NCI-H2227 (cell line): ENCODE measurements around the gene DENND1A.
A peak's percentile ranks its signal among the peaks of the same experiment; 100 is the strongest.
"Not testable (repeated sequence)": the region's sequence is repeated elsewhere in the genome, so short reads cannot be mapped to it uniquely, and the experiment has no call there.

Experiments
- DNase-seq: peaks from one replicate; lab custom pipeline; 2025; ENCODE audit not compliant: unreplicated experiment; lab: John Stamatoyannopoulos, UW

The DENND1A gene

DNA sequence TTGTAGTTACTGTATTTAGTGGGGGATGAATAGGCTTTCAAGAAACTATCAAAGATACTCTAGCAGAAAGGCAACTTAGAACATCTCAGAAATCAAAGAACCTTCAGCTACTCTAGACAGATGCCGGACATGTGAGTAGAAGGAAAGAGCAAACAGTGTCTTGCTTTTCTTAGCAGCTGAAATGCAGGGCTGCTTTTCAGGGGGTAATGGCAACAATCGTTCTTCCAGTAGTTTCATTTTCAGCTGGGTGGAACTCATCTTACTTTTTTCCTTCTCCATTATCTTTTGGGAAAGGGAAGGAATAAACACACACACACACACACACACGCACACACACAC is 292.4 kb downstream of the DENND1A start:
- DNase-seq: no peak

DNA sequence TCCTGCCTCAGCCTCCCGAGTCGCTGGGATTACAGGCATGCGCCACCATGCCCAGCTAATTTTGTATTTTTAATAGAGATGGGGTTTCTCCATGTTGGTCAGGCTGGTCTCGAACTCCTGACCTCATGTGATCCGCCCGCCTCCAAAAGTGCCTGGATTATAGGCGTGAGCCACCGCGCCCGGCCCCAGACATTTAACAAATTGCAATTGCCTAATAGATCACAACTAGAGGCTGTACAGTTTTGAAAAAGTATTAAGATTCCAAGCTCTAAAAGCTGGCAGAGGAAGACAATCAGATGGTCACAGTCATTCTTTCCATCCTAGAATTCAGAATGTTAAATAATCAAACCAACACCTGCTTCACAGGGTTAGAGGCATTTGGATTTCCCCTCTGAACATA is 293.1 kb downstream of the DENND1A start:
- not testable (repeated sequence) for DNase-seq

DNA sequence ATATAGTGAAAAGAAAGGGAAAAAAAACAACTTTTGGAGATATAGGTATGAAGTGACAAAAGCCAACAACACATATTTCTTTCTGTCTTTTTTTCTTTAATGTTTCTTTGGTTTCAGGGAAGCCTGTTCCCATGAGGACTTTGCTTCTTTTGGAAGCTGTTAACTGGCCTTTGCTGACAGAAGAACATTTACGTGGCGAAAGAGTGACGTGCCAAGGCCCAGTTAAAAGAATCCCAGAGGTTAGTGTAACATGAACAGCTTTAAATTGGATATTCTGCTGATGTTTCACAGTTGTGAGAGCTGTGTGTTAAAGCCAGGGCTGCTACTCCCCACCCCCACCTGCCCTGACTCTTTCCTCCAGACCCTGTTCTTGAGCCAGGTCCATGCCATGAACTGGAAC is 298.1 kb downstream of the DENND1A start:
- no peak for DNase-seq

DNA sequence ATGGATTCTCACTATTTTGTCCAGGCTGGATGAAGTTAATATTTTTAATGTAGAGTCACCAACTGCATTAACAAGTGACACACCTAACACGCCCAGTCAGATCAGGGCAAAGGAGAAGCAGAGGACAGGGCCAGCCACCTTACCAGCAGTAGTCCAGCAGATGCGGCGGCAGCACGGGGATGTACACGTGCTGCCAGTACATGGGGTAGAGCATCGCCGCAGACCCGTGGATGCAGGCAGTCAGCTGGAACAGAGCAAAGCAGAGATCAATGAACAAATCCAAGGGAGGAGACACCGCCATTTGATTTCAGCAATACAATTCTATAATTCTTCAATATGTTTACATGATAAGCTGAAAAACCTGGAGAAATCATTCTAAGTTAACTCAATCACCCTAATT is 299.7 kb downstream of the DENND1A start:
- DNase-seq: no peak

DNA sequence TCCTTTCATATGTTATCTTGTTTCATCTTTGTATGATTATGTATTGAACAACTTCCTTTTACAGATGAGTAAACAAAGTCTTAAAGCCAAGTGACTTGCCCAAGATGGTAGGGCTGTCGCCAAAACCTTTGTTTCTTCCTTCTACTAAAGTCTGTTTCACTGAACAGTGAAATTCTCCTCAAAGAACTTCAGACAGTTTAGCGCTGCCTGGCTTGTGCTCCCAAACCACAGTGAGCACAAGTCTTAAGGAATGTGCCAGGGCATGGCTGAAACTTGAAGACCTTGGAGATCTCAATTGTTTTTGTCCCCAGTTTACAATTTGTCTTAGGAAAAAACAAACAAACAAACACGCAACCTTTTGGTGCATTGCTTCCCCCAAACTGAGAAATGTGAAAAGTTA is 300.4 kb downstream of the DENND1A start:
- no peak for DNase-seq

DNA sequence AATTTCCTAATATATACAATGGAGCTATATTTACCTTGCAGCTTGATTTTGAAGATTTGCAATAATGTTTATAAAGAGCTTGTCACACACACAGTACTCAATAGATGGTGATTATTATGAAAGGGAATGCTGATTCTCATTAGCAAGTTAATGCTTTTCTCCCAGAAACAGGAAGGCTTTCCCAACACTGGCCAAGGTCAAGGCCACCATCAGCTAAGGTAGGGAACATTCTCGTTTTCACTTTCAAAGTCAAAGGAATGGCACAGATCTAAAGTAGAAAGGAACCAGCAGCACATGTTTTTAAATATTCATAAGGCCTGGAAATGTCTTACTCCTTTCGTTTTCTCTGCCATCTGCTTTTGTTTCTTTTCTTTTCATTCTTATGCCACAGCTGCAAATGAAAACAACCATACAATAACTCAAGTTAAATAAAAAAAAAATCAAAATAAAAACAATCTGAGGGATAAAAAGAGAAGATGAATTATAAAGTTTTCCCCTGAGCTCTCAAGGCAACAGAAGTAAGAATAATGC is 307.1 kb downstream of the DENND1A start:
- no peak for DNase-seq

DNA sequence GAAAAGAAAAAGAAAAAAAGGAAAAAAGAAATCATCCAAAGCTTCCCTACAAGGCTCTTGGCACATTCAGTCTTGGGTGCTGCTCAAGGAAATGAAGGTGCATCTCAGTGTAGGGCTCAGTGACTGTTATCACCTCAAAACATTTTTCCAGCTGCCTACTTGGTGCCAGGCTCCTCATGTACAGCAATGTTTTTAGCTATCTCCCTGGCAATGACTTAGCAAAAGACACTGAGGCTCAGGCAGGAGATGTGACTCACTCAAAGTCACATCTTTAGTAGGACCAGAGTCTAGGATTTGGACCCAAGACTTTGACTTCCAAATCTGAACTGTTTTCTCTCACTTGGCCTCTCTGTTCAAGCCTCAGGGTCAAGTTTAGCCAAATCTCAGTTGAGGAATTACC is 309.7 kb downstream of the DENND1A start:
- no peak for DNase-seq

DNA sequence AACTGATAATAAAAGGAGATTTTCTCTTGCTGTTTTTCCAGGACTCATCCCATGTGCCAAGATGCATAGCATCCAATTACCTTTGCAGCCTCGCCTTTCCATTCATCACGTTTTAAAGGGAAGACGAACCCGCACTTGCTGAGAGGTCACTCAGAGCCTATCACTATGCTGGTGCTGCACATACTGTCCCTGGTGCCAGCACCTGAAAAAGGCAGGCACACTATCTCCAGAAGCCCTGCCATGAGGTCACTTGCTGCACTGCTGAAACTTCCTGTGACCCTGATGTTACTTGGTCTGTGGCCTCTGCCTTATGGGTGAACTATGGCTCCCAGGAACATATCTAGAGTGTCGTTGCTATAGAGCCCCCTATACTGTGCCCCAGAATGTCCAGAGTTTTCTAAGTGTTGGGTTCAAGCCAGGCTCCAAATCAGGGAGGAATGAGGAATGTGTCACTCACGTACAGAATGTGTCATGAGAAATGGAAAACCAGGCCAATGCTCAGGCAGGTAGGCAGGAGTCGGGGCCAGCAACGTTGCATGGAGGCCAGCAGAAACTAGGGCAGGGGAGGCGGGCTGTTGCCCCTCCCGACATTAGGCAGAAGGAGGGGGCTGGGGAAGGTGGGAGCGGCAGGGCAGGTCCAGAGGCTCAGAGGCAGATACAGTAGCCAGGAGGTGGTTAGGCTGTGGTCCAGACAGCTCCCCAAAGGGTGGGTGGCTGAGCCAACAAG is 311.8 kb downstream of the DENND1A start:
- no peak for DNase-seq

DNA sequence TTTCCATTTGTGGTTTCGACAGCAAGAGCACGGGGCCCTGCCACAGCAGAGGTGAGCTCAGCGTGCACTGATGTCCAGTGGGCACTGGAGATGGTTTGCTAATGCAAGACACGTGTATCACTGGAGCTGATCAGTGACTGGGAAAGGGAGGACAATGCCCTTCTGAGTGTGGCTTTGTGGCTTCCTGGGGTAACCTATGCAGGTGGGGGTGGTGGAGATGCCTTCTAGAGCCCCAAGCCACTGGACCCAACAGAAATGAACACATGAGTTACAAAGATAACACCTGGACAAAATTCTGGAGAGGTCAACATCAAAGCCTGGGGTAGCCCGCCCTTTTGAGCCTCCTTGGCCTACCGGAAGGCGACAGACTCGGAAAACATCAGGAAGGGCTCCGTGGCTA is 312.6 kb downstream of the DENND1A start:
- DNase-seq: no peak

DNA sequence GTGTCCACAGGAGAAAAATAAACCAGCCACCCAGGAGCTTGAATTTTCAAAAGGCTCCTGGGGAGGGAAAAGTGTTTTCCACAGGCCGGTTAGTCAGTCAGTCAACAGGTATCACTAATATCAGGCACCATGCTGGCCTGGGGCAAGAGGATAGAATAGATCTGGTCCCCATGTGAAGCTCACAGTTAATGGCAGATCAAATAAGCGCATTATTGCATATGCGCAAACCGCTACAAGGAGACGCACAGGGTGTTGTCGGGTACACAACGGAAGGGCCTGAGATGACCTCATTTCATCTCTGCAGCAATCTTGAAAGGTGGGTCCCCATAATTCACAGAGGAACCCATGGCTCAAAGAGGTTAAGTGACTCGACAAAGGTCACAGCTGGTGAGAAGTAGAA is 313.2 kb downstream of the DENND1A start:
- DNase-seq: no peak

DNA sequence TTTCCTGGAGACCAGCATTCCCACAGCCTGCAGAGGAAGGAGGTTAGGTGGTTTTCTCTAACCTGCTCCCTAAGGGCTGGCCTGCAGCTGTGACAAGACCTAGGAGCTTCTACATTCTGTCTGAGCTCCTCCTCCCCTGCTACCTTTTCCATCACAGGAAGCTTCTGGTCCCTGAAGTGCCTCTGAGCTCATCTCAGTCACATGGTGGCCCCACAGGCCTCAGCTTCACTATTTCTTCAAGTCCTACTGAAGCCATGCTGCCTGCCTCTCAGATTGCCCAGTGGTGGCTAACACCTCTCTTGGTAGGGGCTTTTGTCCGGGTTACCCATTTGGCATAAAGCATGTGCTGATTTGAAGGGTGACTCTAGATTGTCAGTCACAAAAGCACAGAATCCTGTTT is 314.5 kb downstream of the DENND1A start:
- DNase-seq: no peak

DNA sequence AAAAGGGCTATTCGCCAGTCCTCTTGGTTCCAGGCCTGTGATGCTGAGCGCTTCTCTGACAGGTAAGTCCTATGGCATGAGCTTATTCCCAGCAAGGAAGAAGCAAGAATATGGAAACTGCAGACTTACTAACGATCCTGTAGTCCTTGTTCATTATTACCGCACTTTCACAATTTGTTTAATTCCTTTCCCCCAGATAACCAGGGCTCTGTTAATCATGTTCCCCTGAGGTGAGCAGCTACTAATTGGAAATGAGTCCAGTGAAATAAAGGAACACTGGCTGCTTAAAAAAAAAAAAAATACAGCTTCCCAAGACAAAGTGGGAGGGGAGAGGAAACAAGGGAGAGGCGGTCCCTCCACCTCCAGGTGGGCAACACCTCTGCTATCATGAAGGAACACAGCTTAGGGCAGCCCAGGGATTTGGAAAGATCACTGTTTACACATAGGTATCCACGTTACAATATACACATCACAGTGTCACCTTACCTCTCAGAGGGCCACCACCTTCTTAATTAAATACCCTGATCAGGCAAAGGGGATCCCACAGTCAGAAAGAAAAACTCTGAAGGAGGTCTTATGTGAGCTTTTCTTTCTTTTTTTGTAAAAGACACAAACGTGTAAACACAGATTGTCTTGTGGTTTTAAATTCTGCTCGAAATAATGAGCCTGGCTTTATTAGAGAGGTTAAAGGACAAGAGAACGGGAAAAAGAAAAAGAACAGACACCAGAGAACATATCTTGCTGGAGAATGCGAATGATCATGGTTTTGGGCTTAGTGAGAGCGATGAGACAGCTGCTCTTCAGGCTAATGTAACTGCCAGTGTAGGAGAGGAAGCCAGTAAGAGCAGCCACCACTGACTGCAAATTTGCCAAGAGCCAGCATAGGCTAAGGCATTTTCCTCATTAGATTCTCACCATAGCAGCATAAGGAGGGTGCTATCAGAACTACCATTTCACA is 315.3 kb downstream of the DENND1A start:
- DNase-seq: no peak

DNA sequence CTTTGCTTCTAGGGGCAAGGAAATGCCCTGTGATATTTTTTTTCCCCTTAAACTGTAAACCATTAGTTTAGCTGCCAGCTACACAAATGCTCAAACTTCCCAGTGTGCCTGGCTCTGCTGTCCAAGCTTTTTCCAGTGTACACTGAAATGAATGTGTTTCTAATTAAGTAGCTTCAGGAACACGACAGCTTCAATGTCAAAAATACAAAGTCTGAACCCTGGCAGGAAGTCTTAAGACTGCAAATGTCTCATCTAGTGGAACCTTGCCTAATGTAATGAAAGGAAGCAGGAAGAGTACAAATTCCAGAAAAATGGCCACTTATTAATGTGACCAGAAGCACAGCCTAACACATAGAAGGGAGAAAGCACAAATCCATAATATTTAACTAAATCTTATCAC is 318.7 kb downstream of the DENND1A start:
- no peak for DNase-seq

DNA sequence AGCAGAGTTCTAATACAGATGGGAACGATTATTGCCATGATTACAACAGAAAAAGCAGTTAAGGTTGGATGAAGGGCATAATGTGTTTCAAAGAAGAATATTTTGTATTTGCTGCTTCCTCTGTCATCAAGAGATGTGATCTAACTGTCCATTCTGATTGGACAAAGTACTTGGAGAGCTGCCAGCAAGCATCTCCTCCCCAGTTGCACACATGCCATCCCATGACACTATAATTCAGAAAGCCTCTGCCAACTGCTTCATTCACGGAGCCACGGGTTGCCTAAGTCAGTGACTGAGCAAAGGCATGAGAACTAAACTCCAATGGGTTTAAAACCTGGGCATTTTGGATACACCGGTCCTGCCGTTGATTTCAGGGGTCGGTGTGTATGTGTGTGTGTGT is 320.1 kb downstream of the DENND1A start:
- DNase-seq: peak; percentile 66

DNA sequence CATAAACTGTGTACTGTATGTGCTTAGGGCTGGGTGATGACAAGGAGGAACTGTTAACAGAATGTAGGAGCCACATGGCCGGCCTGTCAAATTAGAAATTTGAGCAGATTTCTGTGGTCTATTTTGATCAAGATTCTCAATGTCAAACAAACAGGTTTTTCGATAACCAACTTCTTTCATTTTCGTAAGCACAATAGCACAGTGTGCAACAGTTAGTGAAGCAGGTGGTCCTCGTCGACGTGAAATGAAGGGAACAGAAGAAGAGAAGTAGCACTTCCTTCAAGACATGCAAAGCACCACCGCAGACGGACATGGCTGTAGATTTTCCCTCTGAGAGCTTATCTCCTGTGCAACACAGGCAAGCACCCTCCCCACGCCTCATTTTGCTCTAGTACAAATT is 321.8 kb downstream of the DENND1A start:
- no peak for DNase-seq

DNA sequence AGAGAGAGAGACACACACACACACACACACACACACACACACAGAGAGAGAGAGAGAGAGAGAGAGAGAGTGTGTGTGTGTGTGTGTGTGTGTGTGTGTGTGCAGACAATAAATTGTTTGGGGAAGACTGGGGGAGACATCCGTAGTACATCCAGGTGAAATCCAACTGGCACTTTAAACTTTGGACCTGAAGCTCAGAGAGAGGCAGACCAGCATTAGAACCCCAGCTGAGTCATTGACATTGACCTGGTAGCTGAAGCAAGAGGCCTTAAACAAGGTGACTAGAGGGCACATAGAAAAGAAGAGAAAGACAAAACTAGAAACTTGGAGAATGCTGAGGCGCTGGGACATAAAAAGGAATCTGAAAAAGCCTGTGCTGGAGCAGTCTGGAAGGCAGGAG is 322.4 kb downstream of the DENND1A start:
- no peak for DNase-seq

DNA sequence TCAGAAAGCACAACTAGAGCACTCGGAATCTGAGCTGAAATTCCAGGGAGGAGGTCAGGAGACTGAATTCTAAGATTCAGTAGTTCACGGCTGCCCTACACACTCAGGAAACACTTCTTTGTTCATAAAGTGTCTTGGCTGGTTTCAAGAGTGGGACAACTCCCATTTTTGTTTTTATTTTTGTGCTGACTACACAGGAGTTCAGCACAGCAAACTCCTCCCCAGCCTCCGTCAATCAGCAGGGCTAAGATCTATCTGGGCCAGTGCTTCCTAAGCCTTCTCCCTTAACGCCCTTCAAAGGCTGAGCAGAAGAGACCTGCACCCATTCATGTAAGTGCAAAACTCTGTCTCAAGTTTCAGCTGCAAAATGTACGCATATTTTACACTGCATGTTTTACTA is 323.8 kb downstream of the DENND1A start:
- DNase-seq: no peak

DNA sequence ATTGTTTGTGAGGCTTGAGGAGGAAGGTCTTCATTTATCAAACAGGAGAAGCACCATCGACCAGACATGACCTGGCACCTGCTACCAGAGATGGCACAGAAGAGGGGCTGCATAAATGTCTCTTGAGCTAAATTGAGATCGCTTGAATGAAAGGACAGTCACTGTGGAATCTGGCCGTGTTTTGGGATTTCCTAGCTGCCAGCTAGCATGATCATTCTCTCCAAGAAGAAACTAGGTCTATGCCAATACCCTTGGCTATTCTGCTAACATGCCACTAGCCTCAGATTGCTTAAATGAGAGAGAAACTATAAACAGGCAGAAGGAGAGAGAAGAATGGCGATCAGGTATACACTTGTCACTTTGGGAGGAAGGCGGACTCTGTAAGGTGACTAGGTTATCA is 324.6 kb downstream of the DENND1A start:
- DNase-seq: no peak

DNA sequence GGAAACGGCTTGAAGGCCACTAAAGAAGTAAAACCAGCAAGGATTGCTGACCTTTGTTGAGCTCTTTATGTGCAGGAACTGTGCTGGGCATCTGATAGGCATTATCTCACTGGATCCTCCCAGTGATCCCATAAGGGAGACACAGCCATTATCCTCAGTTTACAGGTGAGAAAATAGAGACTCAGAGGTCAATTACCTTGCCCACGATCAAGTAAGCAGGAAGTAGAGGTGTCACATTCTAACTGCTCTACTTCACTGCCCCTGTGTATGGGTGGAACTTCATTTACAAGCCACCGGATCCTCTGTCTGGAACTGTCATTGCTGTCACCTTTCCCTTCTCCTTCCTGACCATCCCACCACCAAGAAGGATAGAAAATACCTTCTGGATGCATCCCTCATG is 325.1 kb downstream of the DENND1A start:
- DNase-seq: no peak

DNA sequence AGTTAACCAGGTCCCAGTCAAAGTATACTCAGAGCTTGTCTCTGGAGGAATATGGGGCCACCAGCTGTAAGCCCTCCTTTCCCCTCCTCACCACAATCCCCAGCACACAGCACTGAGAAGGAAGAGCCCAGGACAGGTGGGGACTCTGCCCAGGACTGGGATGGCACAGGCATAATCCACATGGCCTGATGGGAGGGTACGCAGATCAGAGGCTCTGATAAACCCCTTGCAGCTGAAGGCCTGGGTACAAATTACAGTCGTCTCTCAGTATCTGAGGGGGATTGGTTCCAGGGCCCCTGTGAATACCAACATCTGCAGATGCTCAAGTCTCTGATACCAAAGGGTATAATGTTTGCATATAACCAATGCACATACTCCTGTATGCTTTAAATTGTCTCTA is 328.1 kb downstream of the DENND1A start:
- no peak for DNase-seq

DNA sequence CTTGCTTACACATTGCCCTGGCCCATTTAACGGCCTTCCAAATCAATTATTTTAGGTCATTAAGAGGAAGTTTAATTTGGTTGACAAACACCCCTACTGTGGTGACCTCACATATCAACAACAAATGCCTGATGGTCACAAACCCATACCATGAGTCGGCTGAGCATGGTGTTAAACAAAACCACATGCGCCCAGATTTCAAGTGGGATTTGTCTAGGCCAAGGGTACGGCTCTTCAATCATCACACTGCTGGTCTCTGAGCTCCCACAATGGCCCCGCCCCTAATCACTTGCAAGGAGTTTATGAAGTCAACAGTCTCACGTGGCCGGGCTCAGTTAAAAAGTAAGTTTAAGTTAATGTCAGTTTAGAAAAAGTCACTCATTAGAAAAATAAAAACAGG is 330.1 kb downstream of the DENND1A start:
- no peak for DNase-seq

DNA sequence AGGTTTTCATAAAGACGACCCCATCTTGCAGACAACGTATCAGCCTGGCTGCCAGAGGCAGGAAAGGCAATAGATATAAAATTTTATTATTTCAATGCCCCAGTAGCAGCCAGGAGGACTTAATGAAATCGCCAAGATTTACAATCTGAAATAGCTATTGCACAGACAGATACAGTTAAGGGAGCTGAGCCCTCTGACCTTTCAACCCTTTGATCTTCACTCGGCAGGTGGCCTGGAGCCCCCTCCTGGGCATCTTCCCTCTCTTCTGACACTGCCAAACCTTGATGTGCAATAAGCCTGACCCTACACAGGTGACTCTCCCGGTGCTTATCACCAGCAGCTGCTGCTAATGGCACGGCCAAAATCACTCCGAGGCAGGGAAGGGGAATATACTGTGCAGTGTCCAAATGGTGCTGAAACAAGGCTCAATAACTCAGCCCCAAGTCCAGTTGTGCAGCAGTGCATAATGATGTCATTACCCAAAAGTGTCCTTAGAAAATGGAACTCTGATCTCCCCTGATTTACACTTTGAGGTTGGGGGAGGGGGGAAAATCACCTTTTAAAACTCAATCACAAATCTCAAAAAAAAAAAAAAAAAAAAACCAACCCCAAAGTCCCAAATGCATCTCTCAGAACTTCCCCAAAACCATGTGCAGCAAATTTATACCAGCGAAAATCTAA is 331.9 kb downstream of the DENND1A start:
- no peak for DNase-seq
